Psoas muscle (tissue), 8 donors: ENCODE data around the gene IMMP1L. TPM values are rescaled to one million over a fixed set of nuclear protein-coding genes. Genes with fewer than 3 reads are reported as not detected.

Experiments
- ATAC-seq, 4 donors: fragments of 200-7000 bp; cut with Tn5 transposase; one replicate each; pipeline ENCODE4 v1.9.1; 2020; ENCODE audit warnings: moderate library complexity in 3 of 4, mild to moderate bottlenecking in 2 of 4
- DNase-seq, 2 donors: peaks; one replicate each; pipeline ENCODE4 v3.0.0-alpha.2; 2020
- H3K27ac ChIP-seq: fragments of 200-600 bp; one replicate; pipeline ENCODE4 v1.8.0; 2022
- H3K27me3 ChIP-seq, 3 donors: fragments of 200-600 bp in 1 of 3; one replicate each; pipeline versions ENCODE4 v1.6.1 to v1.8.0; 2013 to 2022; ENCODE audit warnings: low read length in 2 of 3, mild to moderate bottlenecking in 2 of 3, moderate library complexity in 1 of 3; ENCODE audit not compliant: insufficient read depth in 3 of 3
- H3K36me3 ChIP-seq, 2 donors: fragments of 200-600 bp in 1 of 2; one replicate each; pipeline versions ENCODE4 v1.6.1 to v1.8.0; 2013 to 2022; ENCODE audit warnings: low read depth in 1 of 2, mild to moderate bottlenecking in 1 of 2, moderate library complexity in 1 of 2; ENCODE audit not compliant: insufficient read depth in 1 of 2
- H3K4me1 ChIP-seq: fragments of 200-600 bp; one replicate; pipeline ENCODE4 v1.8.0; 2022
- H3K4me3 ChIP-seq: fragments of 200-600 bp; one replicate; pipeline ENCODE4 v1.8.0; 2022; ENCODE audit warnings: mild to moderate bottlenecking
- H3K9me3 ChIP-seq: fragments of 200-600 bp; one replicate; pipeline ENCODE4 v1.8.0; 2022
- CTCF ChIP-seq: fragments of 200-600 bp; IDR thresholded peaks from one replicate; pipeline ENCODE4 v1.8.0; 2022; ENCODE audit warnings: antibody characterized with exemption
- WGBS, 3 donors: extraction: QIAGEN DNeasy Blood & Tissue Kit; methylation state at CpG; one replicate each; pipeline versions ENCODE4 v1.1.6 to v1.1.7; 2013; 5-methylcytosine and 5-hydroxymethylcytosine counted together
- intact Hi-C, 2 donors: fragments of 100-400 bp; cut with DNase I; formaldehyde crosslinking; loops; one replicate each; pipeline versions ENCODE4 v1.11.0 to v1.14.2; 2022
- polyA plus RNA-seq, 3 donors: library from polyadenylated mRNA; stranded (reverse); fragments of 200-250 nt; gene quantifications; one replicate each; pipeline ENCODE4 v1.2.3, GENCODE V29; 2013
- total RNA-seq, 4 donors: library from RNA; stranded (reverse); fragmentation: NEBNext Ultra II Directional in 2 of 4; extraction: Animal tissue kit (Norgen Biotek cat#: 25700) in 2 of 4; gene quantifications; one replicate each; pipeline versions ENCODE4 v1.2.1 to v1.2.4, GENCODE V29; 2021 to 2023
- donor health status: healthy with polysubstance abuse.
- donor health status: DM: no; HTN: no; CAD: no; lungs with moderate emphysema.
- donor health status: Bipolar disorder and iron deficiency.
- donor health status: healthy.
- donor health status: DM: yes; HTN: yes; CAD: no.
- donor health status: DM: no; HTN: no; CAD: no.
- donor health status: DM: no; HTN: no; CAD: no.
- donor health status: DM: yes; HTN: yes; CAD: no.

IMMP1L gene
- total and polyA plus RNA-seq, 7 donors: 15.5 to 42.1 (median 26.3) TPM

GRCh38 chr11:31535479-31535878 lies 26.1 kb upstream of the IMMP1L start:
- Histone ChIP-seq H3K4me3 (no peak overlapping the region), H3K27ac (no peak overlapping the region), H3K9me3 (no peaks in the 10 kb centered on the region), H3K4me1 (no peaks in the 10 kb centered on the region), H3K36me3 (peaks cover 0 to 18% of the 10 kb centered on the region in 2 donors), H3K27me3 (no peaks in the 10 kb centered on the region)
- ATAC-seq (no peak), DNase-seq (no peak)
- WGBS, 3 donors: 78 to 90% (median 83%) methylated on average over 4 of the region's 4 CpGs
- intact Hi-C loops: no loop called here
- no peak for TF ChIP-seq CTCF

- H3K9me3 ChIP-seq: no peaks in the 10 kb centered on the region
- no peak for DNase-seq
- H3K27ac ChIP-seq: no peak overlapping the region
- no peak for TF ChIP-seq CTCF
- intact Hi-C loops: no loop called here
- 96 to 100% (median 97%) methylated on average over 1 of the region's 1 CpG for WGBS, 3 donors
- ATAC-seq: no peak
- no peak overlapping the region for H3K4me3 ChIP-seq
- H3K36me3 ChIP-seq: peaks cover 0 to 9% of the 10 kb centered on the region in 2 donors
- H3K4me1 ChIP-seq: no peaks in the 10 kb centered on the region
- H3K27me3 ChIP-seq: no peaks in the 10 kb centered on the region
These were observed 21.9 kb upstream of the IMMP1L start for GRCh38 chr11:31531293-31531692.

- no peaks in the 10 kb centered on the region for H3K27me3 ChIP-seq
- H3K9me3 ChIP-seq: no peaks in the 10 kb centered on the region
- DNase-seq (no peak), ATAC-seq (no peak)
- H3K27ac ChIP-seq: no peak overlapping the region
- intact Hi-C loops: no loop called here
- H3K4me3 ChIP-seq: no peak overlapping the region
- H3K36me3 ChIP-seq: no peaks in the 10 kb centered on the region
- no peak for TF ChIP-seq CTCF
- no peaks in the 10 kb centered on the region for H3K4me1 ChIP-seq
These were observed 20.3 kb upstream of the IMMP1L start for GRCh38 chr11:31529701-31530100.

- Histone ChIP-seq H3K36me3 (no peaks in the 10 kb centered on the region), H3K4me3 (no peak overlapping the region), H3K27me3 (no peaks in the 10 kb centered on the region), H3K4me1 (no peaks in the 10 kb centered on the region), H3K27ac (no peak overlapping the region), H3K9me3 (peaks cover 1% of the 10 kb centered on the region)
- TF ChIP-seq CTCF: no peak
- no peak for DNase-seq
- 84 to 93% (median 90%) methylated on average over 2 of the region's 2 CpGs for WGBS, 3 donors
- intact Hi-C loops: no loop called here
- no peak for ATAC-seq
These were observed 19.8 kb upstream of the IMMP1L start for GRCh38 chr11:31529189-31529588.

GRCh38 chr11:31521497-31522150 lies 12.2 kb upstream of the IMMP1L start:
- DNase-seq (no peak), ATAC-seq (no peak)
- Histone ChIP-seq H3K4me3 (no peak overlapping the region), H3K27ac (no peak overlapping the region), H3K9me3 (peaks cover 3% of the 10 kb centered on the region), H3K36me3 (peaks cover 0 to 9% of the 10 kb centered on the region in 2 donors), H3K4me1 (no peaks in the 10 kb centered on the region), H3K27me3 (no peaks in the 10 kb centered on the region)
- intact Hi-C loops: no loop called here
- no peak for TF ChIP-seq CTCF
